ENCODE results near the gene TNP2. TPM values are rescaled to one million over a fixed set of nuclear protein-coding genes. Genes with fewer than 3 reads are reported as not detected.

TNP2 gene
- total RNA-seq, 1 donor from 2014 or later, result not detected

DNA sequence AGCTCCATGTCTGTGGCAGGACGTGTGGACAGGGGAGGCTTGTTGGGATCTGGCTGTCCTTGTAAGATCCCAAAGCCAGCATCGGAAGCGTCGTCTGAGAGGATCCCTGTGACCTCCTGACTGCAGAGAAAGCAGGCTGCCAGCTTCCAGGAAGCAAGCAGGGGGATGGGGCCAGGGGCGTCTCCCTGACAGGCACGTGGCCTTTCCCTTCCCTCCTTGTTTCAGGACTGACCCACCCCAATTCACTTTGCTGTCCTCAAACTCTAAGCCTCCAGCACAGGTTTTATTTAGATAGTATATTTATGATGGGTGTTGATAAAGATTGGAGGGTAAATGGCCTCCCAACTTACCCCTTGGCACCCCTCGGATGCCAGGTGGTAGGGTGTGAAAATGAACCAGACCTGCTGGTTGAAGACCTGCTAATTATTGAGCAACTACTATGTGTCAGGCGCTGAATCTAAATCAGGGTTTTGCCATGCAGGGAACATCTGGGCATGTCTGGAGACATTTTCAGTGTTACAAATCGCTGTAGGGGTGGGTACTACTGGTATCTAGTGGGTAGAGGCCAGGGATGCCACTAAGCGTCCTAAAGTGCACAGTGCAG is 37.7 kb downstream of the TNP2 start:
- intact Hi-C loops (cut with DNase I), result no loop called here
- no peak overlapping the region for H3K4me3 ChIP-seq
- H3K36me3 ChIP-seq, result no peaks in the 10 kb centered on the region
- DNase-seq (ENCODE audit: extremely low spot score in 2 of 2), result no peak
- peaks cover 7% of the 10 kb centered on the region for H3K4me1 ChIP-seq
- H3K27ac ChIP-seq, result no peak overlapping the region
- TF ChIP-seq, protein P1, sequence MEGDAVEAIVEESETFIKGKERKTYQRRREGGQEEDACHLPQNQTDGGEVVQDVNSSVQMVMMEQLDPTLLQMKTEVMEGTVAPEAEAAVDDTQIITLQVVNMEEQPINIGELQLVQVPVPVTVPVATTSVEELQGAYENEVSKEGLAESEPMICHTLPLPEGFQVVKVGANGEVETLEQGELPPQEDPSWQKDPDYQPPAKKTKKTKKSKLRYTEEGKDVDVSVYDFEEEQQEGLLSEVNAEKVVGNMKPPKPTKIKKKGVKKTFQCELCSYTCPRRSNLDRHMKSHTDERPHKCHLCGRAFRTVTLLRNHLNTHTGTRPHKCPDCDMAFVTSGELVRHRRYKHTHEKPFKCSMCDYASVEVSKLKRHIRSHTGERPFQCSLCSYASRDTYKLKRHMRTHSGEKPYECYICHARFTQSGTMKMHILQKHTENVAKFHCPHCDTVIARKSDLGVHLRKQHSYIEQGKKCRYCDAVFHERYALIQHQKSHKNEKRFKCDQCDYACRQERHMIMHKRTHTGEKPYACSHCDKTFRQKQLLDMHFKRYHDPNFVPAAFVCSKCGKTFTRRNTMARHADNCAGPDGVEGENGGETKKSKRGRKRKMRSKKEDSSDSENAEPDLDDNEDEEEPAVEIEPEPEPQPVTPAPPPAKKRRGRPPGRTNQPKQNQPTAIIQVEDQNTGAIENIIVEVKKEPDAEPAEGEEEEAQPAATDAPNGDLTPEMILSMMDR (IDR thresholded peaks at IDR 0.05), result no peak
- TF ChIP-seq POLR2AphosphoS5 (IDR thresholded peaks at IDR 0.05; ENCODE audit: insufficient read depth in 1 of 2, low read depth in 1 of 2), result no peak
- no peak for TF ChIP-seq POLR2A (IDR thresholded peaks at IDR 0.05)
- no peaks in the 10 kb centered on the region for H3K9me3 ChIP-seq
- no peaks in the 10 kb centered on the region for H3K27me3 ChIP-seq

DNA sequence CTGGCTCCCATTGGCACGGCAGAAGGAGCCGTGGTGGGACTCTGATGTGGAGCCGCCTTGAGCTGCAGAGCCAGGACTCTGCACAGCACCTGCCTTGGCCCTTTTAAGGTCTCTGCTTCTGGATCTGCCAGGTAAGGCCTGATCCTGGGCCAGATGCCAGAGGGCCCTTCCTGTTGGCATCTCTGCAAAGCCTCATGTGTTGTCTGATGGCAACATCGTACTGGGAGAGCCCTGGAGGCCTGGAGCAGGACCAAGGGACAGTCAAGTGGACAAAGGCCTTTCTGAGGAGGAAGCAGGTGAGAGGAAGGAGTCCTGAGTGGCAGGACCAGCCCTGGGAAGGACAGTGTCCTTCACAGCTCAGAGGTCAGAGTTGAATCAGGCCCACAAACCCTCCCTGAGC is 39.2 kb downstream of the TNP2 start:
- DNase-seq (ENCODE audit: extremely low spot score in 2 of 2), result no peak
- Histone ChIP-seq H3K9me3 (no peaks in the 10 kb centered on the region), H3K36me3 (no peaks in the 10 kb centered on the region), H3K27me3 (no peaks in the 10 kb centered on the region), H3K4me3 (no peak overlapping the region), H3K27ac (no peak overlapping the region), H3K4me1 (peaks cover 17% of the 10 kb centered on the region)
- intact Hi-C loops (cut with DNase I), result no loop called here
- TF ChIP-seq POLR2A (IDR thresholded peaks at IDR 0.05) (no peak), POLR2AphosphoS5 (IDR thresholded peaks at IDR 0.05; ENCODE audit: insufficient read depth in 1 of 2, low read depth in 1 of 2) (no peak)
- TF ChIP-seq, protein P1 (IDR thresholded peaks at IDR 0.05), result no peak

DNA sequence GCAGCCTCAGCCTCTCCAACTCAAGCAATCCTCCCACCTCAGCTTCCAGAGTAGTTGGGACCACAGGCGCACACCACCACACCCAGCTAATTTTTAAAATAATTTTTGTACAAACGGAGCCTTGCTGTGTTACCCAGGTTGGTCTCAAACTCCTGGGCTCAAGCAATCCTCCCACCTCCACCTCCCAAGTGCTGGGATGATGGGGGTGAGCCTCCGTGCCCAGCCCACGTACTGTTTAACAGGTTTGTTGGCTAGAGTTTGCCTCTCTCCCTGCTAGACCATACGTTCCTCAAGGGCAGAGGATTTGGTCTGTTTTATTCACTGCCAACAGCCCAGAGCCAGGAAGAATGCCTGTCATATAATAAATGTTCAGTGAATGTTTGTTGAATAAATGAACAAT is 39.7 kb downstream of the TNP2 start:
- H3K4me1 ChIP-seq, result peaks cover 22% of the 10 kb centered on the region
- intact Hi-C loops (cut with DNase I), result no loop called here
- DNase-seq (ENCODE audit: extremely low spot score in 2 of 2), result no peak
- H3K27me3 ChIP-seq, result no peaks in the 10 kb centered on the region
- no peak for TF ChIP-seq POLR2A (IDR thresholded peaks at IDR 0.05)
- TF ChIP-seq, protein P1 (IDR thresholded peaks at IDR 0.05), result no peak
- TF ChIP-seq POLR2AphosphoS5 (IDR thresholded peaks at IDR 0.05; ENCODE audit: insufficient read depth in 1 of 2, low read depth in 1 of 2), result no peak
- H3K27ac ChIP-seq, result no peak overlapping the region
- no peak overlapping the region for H3K4me3 ChIP-seq
- H3K36me3 ChIP-seq, result no peaks in the 10 kb centered on the region
- no peaks in the 10 kb centered on the region for H3K9me3 ChIP-seq

DNA sequence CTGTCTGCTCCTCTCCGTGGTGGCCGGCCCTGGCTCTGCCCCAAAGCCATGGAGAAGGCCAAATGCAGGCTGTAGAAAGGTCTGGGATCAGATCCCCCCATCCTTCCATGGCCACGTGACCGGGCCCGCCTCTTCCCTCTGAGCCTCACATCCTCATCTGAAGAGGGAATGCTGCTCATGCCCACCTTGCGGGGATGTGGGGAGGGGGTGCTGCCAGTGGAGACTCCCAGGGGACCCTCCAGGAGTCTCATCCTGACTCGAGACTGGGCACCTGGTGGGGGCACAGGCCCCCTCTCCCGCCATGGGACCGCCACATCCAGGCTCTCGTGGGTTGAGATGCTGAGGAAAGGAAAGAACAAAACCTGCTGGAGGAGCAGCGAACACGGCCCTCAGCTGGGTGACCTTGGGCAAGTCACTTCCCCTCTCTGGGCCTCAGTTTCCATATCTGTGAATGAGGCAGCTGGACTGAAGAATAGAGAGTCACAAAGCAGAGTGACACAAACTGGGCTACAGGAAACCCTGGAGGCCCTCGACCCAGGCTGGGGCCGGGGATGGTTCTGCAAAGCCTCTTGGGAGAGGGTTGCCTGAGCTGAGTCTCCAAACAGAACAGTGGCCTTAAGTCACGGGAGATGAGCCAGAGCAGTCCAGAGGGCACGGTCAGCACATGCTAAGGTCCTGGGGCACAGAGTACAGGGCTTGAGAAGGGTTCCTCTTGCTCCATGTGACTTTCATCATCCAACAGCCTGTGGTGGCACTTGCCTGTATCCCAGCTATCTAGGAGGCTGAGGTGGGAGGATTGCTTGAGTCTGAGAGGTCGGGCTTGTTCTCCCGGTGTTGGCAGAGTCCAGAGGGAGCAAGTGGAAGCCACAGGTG is 43.2 kb downstream of the TNP2 start:
- TF ChIP-seq, protein P1 (IDR thresholded peaks at IDR 0.05), result no peak
- TF ChIP-seq POLR2A (IDR thresholded peaks at IDR 0.05), result no peak
- TF ChIP-seq POLR2AphosphoS5 (IDR thresholded peaks at IDR 0.05; ENCODE audit: insufficient read depth in 1 of 2, low read depth in 1 of 2), result no peak
- intact Hi-C loops (cut with DNase I), result no loop called here
- no peaks in the 10 kb centered on the region for H3K9me3 ChIP-seq
- H3K27me3 ChIP-seq, result no peaks in the 10 kb centered on the region
- H3K4me3 ChIP-seq, result no peak overlapping the region
- no peak overlapping the region for H3K27ac ChIP-seq
- no peaks in the 10 kb centered on the region for H3K36me3 ChIP-seq
- DNase-seq (ENCODE audit: extremely low spot score in 2 of 2), result no peak
- H3K4me1 ChIP-seq, result peaks cover 17% of the 10 kb centered on the region
